ENCODE results near the gene ZNF74. TPM values are rescaled to one million over a fixed set of nuclear protein-coding genes. Genes with fewer than 3 reads are reported as not detected.

The ZNF74 gene
- total RNA-seq, 1 experiment from 2014 or later, result 8.1 TPM

GRCh38 chr22:20427945-20428417 is 34.0 kb downstream of the ZNF74 start:
- H3K27me3 ChIP-seq (ENCODE audit: insufficient read depth, low read depth), result no peaks in the 10 kb centered on the region; the same call in 1 of the 2 replicates
- ChIA-PET CTCF (no interaction called here), POLR2A (ENCODE audit: unreplicated experiment) (no interaction called here)
- H3K4me1 ChIP-seq (replicated peaks; ENCODE audit: insufficient read depth), result 0 out of 2 replicates have a peak, but pooled peaks cover 3% of the 10 kb centered on the region
- DNase-seq, result no peak
- H2AFZ ChIP-seq, result no peak overlapping the region
- H3K9me2 ChIP-seq (ENCODE audit: insufficient read depth), result no peaks in the 10 kb centered on the region
- H3K27ac ChIP-seq, result no peak overlapping the region
- H3K9me3 ChIP-seq (ENCODE audit: insufficient read depth, low read depth), result no peaks in the 10 kb centered on the region
- no peak overlapping the region for H3K4me3 ChIP-seq
- H3F3A ChIP-seq (ENCODE audit: insufficient read depth, low read depth), result no peaks in the 10 kb centered on the region
- H3K79me2 ChIP-seq (ENCODE audit: low read depth), result no peaks in the 10 kb centered on the region
- no peak overlapping the region for H3K4me2 ChIP-seq
- no peak for TF ChIP-seq EZH2 (IDR thresholded peaks at IDR 0.05; ENCODE audit: low read depth)
- no peak for TF ChIP-seq CTCF (conservative IDR thresholded peaks at IDR 0.05)
- intact Hi-C loops (cut with micrococcal nuclease; ENCODE audit: unreplicated experiment), result no loop called here
- H4K20me1 ChIP-seq (ENCODE audit: insufficient read depth), result no peaks in the 10 kb centered on the region
- no TSS peak for BruUV-seq (replicated peaks)
- no peaks in the 10 kb centered on the region for H3K36me3 ChIP-seq (ENCODE audit: low read depth)

GRCh38 chr22:20428496-20429253 is 34.7 kb downstream of the ZNF74 start:
- Histone ChIP-seq H3K79me2 (ENCODE audit: low read depth) (no peaks in the 10 kb centered on the region), H3K4me1 (replicated peaks; ENCODE audit: insufficient read depth) (0 out of 2 replicates have a peak, but pooled peaks cover 3% of the 10 kb centered on the region), H3K27ac (no peak overlapping the region), H3K36me3 (ENCODE audit: low read depth) (no peaks in the 10 kb centered on the region), H3K4me2 (no peak overlapping the region), H3K27me3 (ENCODE audit: insufficient read depth, low read depth) (no peaks in the 10 kb centered on the region; the same call in 1 of the 2 replicates), H3F3A (ENCODE audit: insufficient read depth, low read depth) (no peaks in the 10 kb centered on the region), H3K9me2 (ENCODE audit: insufficient read depth) (no peaks in the 10 kb centered on the region), H2AFZ (no peak overlapping the region), H3K4me3 (no peak overlapping the region), H4K20me1 (ENCODE audit: insufficient read depth) (no peaks in the 10 kb centered on the region), H3K9me3 (ENCODE audit: insufficient read depth, low read depth) (no peaks in the 10 kb centered on the region)
- intact Hi-C loops (cut with micrococcal nuclease; ENCODE audit: unreplicated experiment), result no loop called here
- ChIA-PET POLR2A (ENCODE audit: unreplicated experiment) (no interaction called here), CTCF (no interaction called here)
- no peak for DNase-seq
- BruUV-seq (replicated peaks), result no TSS peak
- TF ChIP-seq CTCF (conservative IDR thresholded peaks at IDR 0.05) (no peak), EZH2 (IDR thresholded peaks at IDR 0.05; ENCODE audit: low read depth) (no peak)

GRCh38 chr22:20429254-20430100 is 35.5 kb downstream of the ZNF74 start:
- BruUV-seq (replicated peaks), result no TSS peak
- H3K9me2 ChIP-seq (ENCODE audit: insufficient read depth), result no peaks in the 10 kb centered on the region
- H4K20me1 ChIP-seq (ENCODE audit: insufficient read depth), result no peaks in the 10 kb centered on the region
- H3K4me1 ChIP-seq (replicated peaks; ENCODE audit: insufficient read depth), result 0 out of 2 replicates have a peak, but pooled peaks cover 3% of the 10 kb centered on the region
- H3K4me2 ChIP-seq, result no peak overlapping the region
- H3K36me3 ChIP-seq (ENCODE audit: low read depth), result no peaks in the 10 kb centered on the region
- intact Hi-C loops (cut with micrococcal nuclease; ENCODE audit: unreplicated experiment), result no loop called here
- no peaks in the 10 kb centered on the region for H3F3A ChIP-seq (ENCODE audit: insufficient read depth, low read depth)
- no peak overlapping the region for H3K27ac ChIP-seq
- H2AFZ ChIP-seq, result no peak overlapping the region
- CTCF ChIA-PET, result no interaction called here
- POLR2A ChIA-PET (ENCODE audit: unreplicated experiment), result interaction anchor here (0.6 kb wide), 1 partner anchor 149 kb away, joined by 6 read pairs; no protein-coding TSS in a partner anchor
- H3K9me3 ChIP-seq (ENCODE audit: insufficient read depth, low read depth), result no peaks in the 10 kb centered on the region
- H3K4me3 ChIP-seq, result no peak overlapping the region
- TF ChIP-seq EZH2 (IDR thresholded peaks at IDR 0.05; ENCODE audit: low read depth) (no peak), CTCF (conservative IDR thresholded peaks at IDR 0.05) (no peak)
- peak in 1 of 2 experiments; percentile 42 for DNase-seq
- H3K79me2 ChIP-seq (ENCODE audit: low read depth), result no peaks in the 10 kb centered on the region
- no peaks in the 10 kb centered on the region; the same call in 1 of the 2 replicates for H3K27me3 ChIP-seq (ENCODE audit: insufficient read depth, low read depth)

All from PC-9 (cell line).